GM18520 (cell line): ENCODE results near the gene PCDHGB4.
"Not testable (repeated sequence)": the region's sequence is repeated elsewhere in the genome, so short reads cannot be mapped to it uniquely, and the experiment has no call there.

Experiments
- ATAC-seq: cut with Tn5 transposase; IDR thresholded peaks from one replicate; pipeline ENCODE4 v1.9.1; 2021; ENCODE audit not compliant: unreplicated experiment

PCDHGB4 gene

DNA sequence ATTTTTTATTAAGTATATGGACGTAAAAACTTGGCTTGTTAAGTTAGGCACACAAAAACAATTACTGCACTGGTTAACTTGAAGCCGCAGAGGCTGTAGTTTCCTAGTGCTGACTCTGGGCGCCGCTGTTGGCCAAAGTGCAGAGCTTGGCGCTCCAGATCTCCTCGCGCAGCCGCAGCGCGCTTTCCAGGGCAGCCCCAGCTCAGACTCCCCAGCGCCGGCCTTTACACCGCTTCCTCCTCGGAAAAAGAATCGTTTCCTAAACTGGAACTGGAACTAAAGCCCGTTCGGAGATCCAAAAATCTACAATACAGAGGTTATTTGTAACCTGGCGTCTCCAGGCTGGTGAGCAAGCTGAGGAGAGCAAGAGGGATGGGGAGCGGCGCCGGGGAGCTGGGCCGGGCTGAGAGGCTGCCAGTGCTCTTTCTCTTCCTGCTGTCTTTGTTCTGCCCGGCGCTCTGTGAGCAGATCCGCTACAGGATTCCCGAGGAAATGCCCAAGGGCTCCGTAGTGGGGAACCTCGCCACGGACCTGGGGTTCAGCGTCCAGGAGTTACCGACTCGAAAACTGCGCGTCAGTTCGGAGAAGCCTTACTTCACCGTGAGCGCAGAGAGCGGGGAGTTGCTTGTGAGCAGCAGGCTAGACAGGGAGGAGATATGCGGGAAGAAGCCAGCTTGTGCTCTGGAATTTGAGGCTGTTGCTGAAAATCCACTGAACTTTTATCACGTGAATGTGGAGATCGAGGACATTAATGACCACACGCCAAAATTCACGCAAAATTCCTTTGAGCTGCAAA is 10.5 kb downstream of the PCDHGB4 start, which contains the start of gene PCDHGB5:
Gene PCDHGB5 (plus strand): TSS at position 192 of the 796 bp plus-strand sequence. CDS start 181 bp downstream, at position 373.
- not testable (repeated sequence) for ATAC-seq

DNA sequence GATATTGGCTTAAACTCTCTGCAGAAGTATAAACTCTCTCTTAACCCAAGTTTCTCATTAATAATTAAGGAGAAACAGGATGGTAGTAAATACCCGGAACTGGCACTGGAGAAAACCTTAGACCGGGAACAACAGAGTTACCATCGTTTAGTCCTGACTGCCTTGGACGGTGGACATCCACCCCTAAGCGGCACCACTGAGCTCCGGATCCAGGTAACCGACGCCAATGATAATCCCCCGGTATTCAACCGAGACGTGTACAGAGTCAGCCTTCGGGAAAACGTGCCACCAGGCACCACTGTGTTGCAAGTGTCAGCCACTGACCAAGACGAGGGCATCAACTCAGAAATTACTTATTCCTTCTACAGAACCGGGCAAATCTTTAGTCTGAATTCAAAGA is 11.1 kb downstream of the PCDHGB4 start:
- ATAC-seq, result no peak

DNA sequence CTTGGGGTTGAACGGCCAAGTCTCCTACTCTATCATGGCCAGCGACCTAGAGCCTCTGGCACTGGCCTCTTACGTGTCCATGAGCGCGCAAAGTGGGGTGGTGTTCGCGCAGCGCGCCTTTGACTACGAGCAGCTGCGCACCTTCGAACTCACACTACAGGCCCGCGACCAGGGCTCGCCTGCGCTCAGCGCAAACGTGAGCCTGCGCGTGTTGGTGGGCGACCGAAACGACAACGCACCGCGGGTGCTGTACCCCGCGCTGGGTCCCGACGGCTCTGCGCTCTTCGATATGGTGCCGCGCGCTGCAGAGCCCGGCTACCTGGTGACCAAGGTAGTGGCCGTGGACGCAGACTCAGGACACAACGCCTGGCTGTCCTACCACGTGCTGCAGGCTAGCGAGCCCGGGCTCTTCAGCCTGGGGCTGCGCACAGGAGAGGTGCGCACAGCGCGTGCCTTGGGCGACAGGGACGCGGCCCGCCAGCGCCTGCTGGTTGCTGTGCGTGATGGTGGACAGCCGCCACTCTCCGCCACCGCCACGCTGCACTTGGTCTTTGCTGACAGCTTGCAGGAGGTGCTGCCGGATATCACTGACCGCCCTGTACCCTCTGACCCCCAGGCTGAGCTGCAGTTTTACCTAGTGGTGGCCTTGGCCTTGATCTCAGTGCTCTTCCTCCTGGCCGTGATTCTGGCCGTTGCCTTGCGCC is 12.2 kb downstream of the PCDHGB4 start:
- ATAC-seq, result no peak

DNA sequence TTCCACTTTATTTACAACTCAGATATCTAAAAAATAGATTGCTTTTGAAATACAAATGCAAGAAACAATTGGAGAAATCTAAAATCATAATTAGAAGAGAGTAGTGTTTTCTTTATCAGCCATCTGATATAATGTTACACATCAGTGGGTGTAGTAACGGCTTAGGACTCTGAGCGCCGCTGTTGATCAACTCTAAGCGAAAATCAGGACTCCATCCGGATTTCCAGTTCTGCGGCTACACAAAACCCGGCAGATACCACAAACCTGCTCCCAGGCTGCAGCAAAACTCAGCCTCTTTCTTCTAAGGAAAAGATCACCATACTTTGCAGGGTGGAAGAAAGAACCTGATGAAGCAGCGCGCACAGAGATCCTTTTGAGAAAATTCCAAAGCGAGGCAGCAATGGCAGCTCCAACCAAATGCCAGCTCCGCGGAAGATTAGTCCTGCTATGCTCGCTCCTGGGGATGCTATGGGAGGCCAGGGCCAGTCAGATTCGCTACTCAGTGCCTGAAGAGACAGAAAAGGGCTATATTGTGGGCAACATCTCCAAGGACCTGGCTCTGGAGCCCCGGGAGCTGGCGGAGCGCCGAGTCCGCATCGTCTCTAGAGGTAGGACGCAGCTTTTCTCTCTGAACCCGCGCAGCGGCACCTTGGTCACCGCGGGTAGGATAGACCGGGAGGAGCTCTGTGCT is 15.2 kb downstream of the PCDHGB4 start, which contains the start of gene PCDHGA9:
Gene PCDHGA9 (plus strand): TSS at position 226 of the 691 bp plus-strand sequence. CDS start 175 bp downstream, at position 401.
- no peak for ATAC-seq

DNA sequence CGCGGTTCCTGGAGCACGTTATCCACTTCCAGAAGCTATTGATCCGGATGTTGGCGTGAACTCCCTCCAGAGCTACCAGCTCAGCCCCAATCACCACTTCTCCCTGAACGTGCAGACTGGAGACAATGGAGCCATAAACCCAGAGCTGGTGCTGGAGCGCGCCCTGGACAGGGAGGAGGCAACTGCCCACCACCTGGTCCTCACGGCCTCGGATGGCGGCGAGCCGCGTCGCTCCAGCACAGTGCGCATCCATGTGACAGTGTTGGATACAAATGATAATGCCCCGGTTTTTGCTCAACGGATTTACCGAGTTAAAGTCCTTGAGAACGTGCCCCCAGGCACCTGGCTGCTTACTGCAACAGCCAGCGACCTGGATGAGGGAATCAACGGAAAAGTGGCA is 15.9 kb downstream of the PCDHGB4 start:
- ATAC-seq, result no peak

DNA sequence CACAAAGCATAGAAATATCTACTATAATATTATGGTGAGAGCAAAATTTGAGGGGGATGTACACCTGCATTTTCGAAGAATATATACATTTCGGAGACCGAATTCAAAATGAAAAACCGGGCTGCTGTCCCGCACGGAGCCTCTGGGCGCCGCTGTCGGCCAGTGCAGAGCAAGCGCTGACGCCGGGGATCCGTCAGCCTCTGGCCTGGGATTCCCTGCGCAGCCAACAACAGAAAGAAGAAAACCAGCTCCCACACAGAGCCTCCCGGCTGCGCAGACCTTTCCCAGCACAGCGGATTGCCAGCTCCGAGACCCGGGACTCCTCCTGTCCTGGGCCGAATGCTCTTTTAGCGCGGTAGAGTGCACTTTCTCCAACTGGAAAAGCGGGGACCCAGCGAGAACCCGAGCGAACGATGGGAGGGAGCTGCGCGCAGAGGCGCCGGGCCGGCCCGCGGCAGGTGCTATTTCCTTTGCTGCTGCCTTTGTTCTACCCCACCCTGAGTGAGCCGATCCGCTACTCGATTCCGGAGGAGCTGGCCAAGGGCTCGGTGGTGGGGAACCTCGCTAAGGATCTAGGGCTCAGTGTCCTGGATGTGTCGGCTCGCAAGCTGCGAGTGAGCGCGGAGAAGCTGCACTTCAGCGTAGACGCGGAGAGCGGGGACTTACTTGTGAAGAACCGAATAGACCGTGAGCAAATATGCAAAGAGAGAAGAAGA is 20.4 kb downstream of the PCDHGB4 start, which contains the start of gene PCDHGB6:
Gene PCDHGB6 (plus strand): TSS at position 232 of the 716 bp plus-strand sequence. CDS start 182 bp downstream, at position 414.
- not testable (repeated sequence) for ATAC-seq

DNA sequence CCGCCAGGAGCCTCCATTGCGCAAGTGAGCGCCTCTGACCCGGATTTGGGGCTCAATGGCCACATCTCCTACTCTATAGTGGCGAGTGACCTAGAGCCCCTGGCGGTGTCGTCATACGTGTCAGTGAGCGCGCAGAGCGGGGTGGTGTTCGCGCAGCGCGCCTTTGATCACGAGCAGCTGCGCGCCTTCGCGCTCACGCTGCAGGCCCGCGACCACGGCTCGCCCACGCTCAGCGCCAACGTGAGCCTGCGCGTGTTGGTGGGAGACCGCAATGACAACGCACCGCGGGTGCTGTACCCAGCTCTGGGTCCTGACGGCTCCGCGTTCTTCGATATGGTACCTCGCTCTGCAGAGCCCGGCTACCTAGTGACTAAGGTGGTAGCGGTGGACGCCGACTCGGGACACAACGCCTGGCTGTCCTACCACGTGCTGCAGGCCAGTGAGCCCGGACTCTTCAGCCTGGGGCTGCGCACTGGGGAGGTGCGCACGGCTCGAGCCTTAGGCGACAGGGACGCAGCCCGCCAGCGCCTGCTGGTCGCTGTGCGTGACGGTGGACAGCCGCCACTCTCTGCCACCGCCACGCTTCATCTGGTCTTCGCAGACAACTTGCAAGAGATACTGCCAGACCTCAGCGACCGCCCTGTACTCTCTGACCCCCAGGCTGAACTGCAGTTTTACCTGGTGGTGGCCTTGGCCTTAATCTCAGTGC is 22.3 kb downstream of the PCDHGB4 start:
- ATAC-seq, result no peak

DNA sequence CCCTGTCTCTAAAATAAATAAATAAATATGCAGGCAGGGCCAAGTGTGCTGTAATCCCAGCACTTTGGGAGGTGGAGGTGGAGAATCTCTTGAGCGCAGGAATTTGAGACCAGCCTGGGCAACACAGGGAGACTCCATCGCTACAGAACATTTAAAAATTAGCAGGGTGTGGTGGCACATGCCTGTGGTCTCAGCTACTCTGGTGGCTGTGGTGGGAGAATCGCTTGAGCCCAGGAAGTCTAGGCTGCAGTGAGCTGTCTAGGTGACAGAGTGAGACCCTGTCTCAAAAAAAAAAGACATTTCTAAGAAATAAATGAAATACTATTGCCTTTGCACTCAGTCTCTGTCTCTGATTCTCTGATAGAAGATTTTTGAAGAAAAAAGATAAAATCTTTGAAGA is 24.1 kb downstream of the PCDHGB4 start:
- no peak for ATAC-seq

DNA sequence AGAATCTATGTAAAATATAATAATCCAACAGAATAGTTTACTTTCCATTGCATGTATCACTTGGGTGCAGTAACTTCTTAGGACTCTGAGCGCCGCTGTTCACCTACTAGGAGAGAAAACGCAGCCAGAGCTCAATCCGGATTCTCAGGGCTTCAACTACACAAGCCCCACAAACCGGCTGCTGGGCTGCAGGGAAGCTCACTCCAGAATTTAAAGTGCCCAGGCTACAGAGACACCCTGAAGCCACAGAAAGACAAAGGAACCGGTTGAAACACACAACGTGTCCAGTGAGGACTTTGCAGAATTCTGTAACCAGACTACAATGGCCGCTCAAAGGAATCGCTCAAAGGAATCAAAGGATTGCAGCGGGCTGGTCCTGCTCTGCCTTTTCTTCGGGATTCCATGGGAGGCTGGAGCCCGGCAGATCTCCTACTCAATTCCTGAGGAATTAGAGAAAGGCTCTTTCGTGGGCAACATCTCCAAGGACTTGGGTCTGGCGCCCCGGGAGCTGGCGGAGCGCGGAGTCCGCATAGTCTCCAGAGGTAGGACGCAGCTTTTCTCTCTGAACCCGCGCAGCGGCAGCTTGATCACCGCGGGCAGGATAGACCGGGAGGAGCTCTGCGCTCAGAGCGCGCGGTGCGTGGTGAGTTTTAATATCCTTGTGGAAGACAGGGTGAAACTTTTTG is 25.5 kb downstream of the PCDHGB4 start, which contains the start of gene PCDHGA10:
Gene PCDHGA10 (plus strand): TSS at position 134 of the 686 bp plus-strand sequence. CDS start 189 bp downstream, at position 323.
- peak; percentile 54 for ATAC-seq

DNA sequence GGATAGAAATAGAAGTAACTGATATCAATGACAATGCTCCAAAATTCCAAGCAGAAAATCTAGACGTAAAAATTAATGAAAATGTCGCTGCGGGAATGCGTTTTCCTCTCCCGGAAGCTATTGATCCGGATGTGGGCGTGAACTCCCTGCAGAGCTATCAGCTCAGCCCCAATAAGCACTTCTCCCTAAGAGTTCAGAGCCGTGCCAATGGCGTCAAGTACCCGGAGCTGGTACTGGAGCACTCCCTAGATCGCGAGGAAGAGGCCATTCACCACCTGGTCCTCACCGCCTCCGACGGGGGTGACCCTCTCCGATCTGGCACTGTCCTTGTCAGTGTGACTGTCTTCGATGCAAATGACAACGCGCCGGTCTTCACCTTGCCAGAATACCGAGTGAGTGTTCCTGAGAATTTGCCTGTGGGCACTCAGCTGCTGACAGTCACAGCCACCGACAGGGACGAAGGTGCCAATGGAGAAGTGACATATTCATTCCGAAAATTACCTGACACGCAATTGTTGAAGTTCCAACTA is 26.1 kb downstream of the PCDHGB4 start:
- ATAC-seq, result no peak

DNA sequence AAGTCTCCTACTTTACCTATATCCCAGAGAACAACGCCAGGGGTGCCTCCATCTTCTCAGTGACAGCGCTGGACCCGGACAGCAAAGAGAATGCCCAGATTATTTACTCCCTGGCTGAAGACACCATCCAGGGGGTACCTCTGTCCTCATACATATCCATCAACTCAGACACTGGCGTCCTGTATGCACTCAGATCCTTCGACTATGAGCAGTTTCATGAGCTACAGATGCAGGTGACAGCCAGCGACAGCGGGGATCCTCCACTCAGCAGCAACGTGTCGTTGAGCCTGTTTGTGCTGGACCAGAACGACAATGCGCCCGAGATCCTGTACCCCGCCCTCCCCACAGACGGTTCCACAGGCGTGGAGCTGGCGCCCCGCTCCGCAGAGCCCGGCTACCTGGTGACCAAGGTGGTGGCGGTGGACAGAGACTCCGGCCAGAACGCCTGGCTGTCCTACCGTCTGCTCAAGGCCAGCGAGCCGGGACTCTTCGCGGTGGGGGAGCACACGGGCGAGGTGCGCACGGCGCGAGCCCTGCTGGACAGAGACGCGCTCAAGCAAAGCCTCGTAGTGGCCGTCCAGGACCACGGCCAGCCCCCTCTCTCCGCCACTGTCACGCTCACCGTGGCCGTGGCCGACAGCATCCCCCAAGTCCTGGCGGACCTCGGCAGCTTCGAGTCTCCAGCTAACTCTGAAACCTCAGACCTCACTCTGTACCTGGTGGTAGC is 27.2 kb downstream of the PCDHGB4 start:
- ATAC-seq, result not testable (repeated sequence)

DNA sequence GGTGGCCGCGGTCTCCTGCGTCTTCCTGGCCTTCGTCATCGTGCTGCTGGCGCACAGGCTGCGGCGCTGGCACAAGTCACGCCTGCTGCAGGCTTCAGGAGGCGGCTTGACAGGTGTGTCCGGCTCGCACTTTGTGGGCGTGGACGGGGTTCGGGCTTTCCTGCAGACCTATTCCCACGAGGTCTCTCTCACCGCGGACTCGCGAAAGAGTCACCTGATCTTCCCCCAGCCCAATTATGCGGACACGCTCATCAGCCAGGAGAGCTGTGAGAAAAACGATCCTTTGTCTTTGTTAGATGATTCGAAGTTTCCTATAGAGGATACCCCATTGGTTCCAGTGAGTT is 27.7 kb downstream of the PCDHGB4 start:
- ATAC-seq, result not testable (repeated sequence)

DNA sequence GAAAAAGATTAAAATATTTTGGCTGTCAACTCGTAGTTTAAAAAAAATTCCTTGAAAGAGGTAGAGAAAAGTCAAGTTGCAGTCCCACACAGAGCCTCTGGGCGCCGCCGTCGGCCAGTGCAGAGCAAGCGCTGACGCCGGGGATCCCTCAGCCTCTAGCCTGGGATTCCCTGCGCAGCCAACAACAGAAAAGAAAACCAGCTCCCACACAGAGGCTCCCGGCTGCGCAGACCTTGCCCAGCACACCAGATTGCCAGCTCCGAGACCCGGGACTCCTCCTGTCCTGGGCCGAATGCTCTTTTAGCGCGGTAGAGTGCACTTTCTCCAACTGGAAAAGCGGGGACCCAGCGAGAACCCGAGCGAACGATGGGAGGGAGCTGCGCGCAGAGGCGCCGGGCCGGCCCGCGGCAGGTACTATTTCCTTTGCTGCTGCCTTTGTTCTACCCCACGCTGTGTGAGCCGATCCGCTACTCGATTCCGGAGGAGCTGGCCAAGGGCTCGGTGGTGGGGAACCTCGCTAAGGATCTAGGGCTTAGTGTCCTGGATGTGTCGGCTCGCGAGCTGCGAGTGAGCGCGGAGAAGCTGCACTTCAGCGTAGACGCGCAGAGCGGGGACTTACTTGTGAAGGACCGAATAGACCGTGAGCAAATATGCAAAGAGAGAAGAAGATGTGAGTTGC is 30.1 kb downstream of the PCDHGB4 start, which contains the start of gene PCDHGB7:
Gene PCDHGB7 (plus strand): TSS at position 184 of the 679 bp plus-strand sequence. CDS start 183 bp downstream, at position 367.
- peak; percentile 67 for ATAC-seq

DNA sequence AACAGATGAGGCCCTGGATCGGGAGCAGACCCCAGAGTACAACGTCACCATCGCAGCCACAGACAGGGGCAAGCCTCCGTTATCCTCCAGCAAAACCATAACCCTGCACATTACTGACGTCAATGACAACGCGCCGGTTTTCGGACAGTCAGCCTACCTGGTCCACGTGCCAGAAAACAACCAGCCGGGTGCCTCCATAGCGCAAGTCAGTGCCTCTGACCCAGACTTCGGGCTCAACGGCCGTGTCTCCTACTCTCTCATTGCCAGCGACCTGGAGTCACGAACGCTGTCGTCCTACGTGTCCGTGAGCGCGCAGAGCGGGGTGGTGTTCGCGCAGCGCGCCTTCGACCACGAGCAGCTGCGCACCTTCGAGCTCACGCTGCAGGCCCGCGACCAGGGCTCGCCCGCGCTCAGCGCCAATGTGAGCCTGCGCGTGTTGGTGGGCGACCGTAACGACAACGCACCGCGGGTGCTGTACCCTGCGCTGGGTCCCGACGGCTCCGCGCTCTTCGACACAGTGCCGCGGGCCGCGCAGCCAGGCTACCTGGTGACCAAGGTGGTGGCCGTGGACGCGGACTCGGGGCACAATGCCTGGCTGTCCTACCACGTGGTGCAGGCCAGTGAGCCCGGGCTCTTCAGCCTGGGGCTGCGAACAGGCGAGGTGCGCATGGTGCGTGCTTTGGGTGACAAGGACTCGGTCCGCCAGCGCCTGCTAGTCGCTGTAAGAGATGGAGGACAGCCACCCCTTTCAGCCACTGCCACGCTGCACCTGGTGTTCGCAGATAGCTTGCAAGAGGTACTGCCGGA is 31.8 kb downstream of the PCDHGB4 start:
- ATAC-seq, result no peak

DNA sequence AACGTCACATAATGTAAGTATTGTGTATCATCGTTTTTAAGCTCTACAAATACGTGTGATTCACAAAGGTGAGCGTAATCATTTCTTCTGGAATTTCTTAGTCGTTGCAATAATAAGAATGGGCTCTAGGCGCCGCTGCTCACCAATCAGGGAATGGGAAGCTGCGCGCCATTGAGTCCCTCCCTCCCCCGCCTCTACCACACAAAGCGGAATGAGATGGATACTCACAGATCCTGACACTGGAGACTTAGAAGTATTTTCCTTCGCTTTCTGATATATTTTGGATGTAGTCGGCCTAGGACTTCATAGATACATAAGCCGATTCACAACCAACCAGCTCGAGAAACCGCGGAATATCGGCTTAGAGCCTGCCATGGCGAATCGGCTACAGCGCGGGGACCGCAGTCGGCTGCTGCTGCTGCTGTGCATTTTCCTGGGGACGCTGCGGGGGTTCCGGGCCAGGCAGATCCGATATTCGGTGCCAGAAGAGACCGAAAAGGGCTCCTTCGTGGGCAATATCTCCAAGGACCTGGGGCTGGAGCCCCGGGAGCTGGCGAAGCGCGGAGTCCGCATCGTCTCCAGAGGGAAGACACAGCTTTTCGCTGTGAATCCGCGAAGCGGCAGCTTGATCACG is 33.5 kb downstream of the PCDHGB4 start, which contains the start of gene PCDHGA11:
Gene PCDHGA11 (plus strand): TSS at position 197 of the 634 bp plus-strand sequence. CDS start 177 bp downstream, at position 374.
- peak; percentile 37 for ATAC-seq

DNA sequence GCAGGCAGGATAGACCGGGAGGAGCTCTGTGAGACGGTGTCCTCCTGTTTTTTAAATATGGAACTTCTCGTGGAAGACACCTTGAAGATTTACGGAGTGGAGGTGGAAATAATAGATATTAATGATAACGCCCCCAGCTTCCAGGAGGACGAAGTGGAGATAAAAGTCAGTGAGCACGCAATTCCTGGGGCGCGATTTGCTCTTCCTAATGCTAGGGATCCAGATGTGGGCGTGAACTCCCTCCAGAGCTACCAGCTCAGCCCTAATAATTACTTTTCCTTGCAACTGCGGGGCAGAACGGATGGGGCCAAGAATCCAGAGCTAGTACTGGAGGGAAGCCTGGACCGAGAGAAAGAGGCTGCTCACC is 34.0 kb downstream of the PCDHGB4 start:
- no peak for ATAC-seq
